Thyroid gland (tissue), 4 donors: ENCODE data around the gene STK24.

Experiments used
- CTCF ChIP-seq, 6 experiments: fragments of 200-600 bp in 3 of 6; fragments of 450-650 bp in 3 of 6; sonication (generic) in 3 of 6; IDR thresholded peaks; one replicate each; pipeline ENCODE4 v1.5.1; 2016 to 2019; ENCODE audit warnings: antibody characterized with exemption in 6 of 6, mild to moderate bottlenecking in 2 of 6, inconsistent platforms in 1 of 6, moderate library complexity in 1 of 6
- POLR2A ChIP-seq, 2 donors: fragments of 450-650 bp; IDR thresholded peaks; one replicate each; pipeline ENCODE4 v1.6.1; 2017; ENCODE audit warnings: antibody characterized with exemption in 2 of 2, mild to moderate bottlenecking in 2 of 2, moderate library complexity in 1 of 2

GRCh38 chr13:98575009-98575903 lies 1.7 kb downstream of the STK24 start:
- no peak for TF ChIP-seq CTCF (IDR thresholded peaks at IDR 0.05)
- no peak for TF ChIP-seq POLR2A (IDR thresholded peaks at IDR 0.05)
